SK-N-MC (cell line): ENCODE data around the gene B3GAT1.

Source experiments
- DNase-seq: peaks from one replicate; pipeline ENCODE4 v3.0.0-alpha.2; 2011; ENCODE audit warnings: low read depth, low spot score
- H3K27ac ChIP-seq: fragments of 200-600 bp; sonication (generic); 2 replicates; pipeline ENCODE4 v1.5.1; 2016; ENCODE audit warnings: mixed run types
- H3K36me3 ChIP-seq: fragments of 200-600 bp; sonication (generic); 2 replicates; pipeline ENCODE4 v1.6.1; 2017; ENCODE audit warnings: antibody characterized with exemption, low read length, mixed read lengths; ENCODE audit not compliant: insufficient read depth
- H3K4me3 ChIP-seq: fragments of 200-600 bp; sonication (generic); 2 replicates; pipeline ENCODE4 v1.5.1; 2016
- H3K9ac ChIP-seq: fragments of 200-600 bp; sonication (generic); 2 replicates; pipeline ENCODE4 v1.8.0; 2017; ENCODE audit warnings: mixed run types, mixed read lengths; ENCODE audit not compliant: insufficient read length
- H3K9me3 ChIP-seq: fragments of 200-600 bp; sonication (generic); 2 replicates; pipeline ENCODE4 v1.6.1; 2017; ENCODE audit warnings: low read depth, mild to moderate bottlenecking, antibody characterized with exemption, low read length, moderate library complexity, mixed read lengths
- EZH2 ChIP-seq: fragments of 200-600 bp; sonication (generic); IDR thresholded peaks from one replicate; pipeline ENCODE4 v1.6.1; 2017; ENCODE audit warnings: antibody characterized with exemption
- FOXP2 ChIP-seq: optimal IDR thresholded peaks from 2 replicates; pipeline ENCODE3; 2011; ENCODE audit warnings: mild to moderate bottlenecking, moderate library complexity; ENCODE audit not compliant: insufficient read depth; ENCODE audit errors: extremely low read length, control extremely low read depth
- POLR2AphosphoS5 ChIP-seq: IDR thresholded peaks from 2 replicates; pipeline ENCODE4 v1.6.1; 2012; ENCODE audit warnings: mild to moderate bottlenecking, low read depth, low read length, borderline replicate concordance

The B3GAT1 gene

GRCh38 chr11:134391656-134392055, 20.4 kb downstream of the B3GAT1 start:
- TF ChIP-seq EZH2 (no peak), FOXP2 (no peak), POLR2AphosphoS5 (no peak)
- no peak for DNase-seq
- H3K27ac ChIP-seq, result no peak overlapping the region
- H3K9me3 ChIP-seq, result no peaks in the 10 kb centered on the region
- H3K9ac ChIP-seq, result no peak overlapping the region
- H3K4me3 ChIP-seq, result no peak overlapping the region
- no peaks in the 10 kb centered on the region for H3K36me3 ChIP-seq

- no peak for DNase-seq
- no peak for TF ChIP-seq EZH2
- no peak for TF ChIP-seq FOXP2
- no peak for TF ChIP-seq POLR2AphosphoS5
- no peaks in the 10 kb centered on the region for H3K36me3 ChIP-seq
- no peak overlapping the region for H3K9ac ChIP-seq
- H3K4me3 ChIP-seq, result no peak overlapping the region
- no peak overlapping the region for H3K27ac ChIP-seq
- no peaks in the 10 kb centered on the region for H3K9me3 ChIP-seq
Observed at GRCh38 chr11:134390706-134391569, 21.1 kb downstream of the B3GAT1 start.

GRCh38 chr11:134389464-134390180, 22.4 kb downstream of the B3GAT1 start:
- Histone ChIP-seq H3K27ac (no peak overlapping the region), H3K4me3 (no peak overlapping the region), H3K36me3 (no peaks in the 10 kb centered on the region), H3K9ac (no peak overlapping the region), H3K9me3 (no peaks in the 10 kb centered on the region)
- TF ChIP-seq FOXP2, result no peak
- TF ChIP-seq POLR2AphosphoS5, result no peak
- TF ChIP-seq EZH2, result no peak
- no peak for DNase-seq

GRCh38 chr11:134388590-134388989, 23.5 kb downstream of the B3GAT1 start:
- DNase-seq, result no peak
- Histone ChIP-seq H3K4me3 (no peak overlapping the region), H3K27ac (no peak overlapping the region), H3K9me3 (no peaks in the 10 kb centered on the region), H3K36me3 (no peaks in the 10 kb centered on the region), H3K9ac (no peak overlapping the region)
- TF ChIP-seq FOXP2 (no peak), EZH2 (no peak), POLR2AphosphoS5 (no peak)

GRCh38 chr11:134387501-134387900, 24.5 kb downstream of the B3GAT1 start:
- TF ChIP-seq POLR2AphosphoS5 (no peak), FOXP2 (no peak), EZH2 (no peak)
- H3K9me3 ChIP-seq, result no peaks in the 10 kb centered on the region
- no peaks in the 10 kb centered on the region for H3K36me3 ChIP-seq
- DNase-seq, result no peak
- no peak overlapping the region for H3K27ac ChIP-seq
- no peak overlapping the region for H3K4me3 ChIP-seq
- no peak overlapping the region for H3K9ac ChIP-seq

GRCh38 chr11:134386945-134387344, 25.1 kb downstream of the B3GAT1 start:
- no peak for DNase-seq
- Histone ChIP-seq H3K9ac (no peak overlapping the region), H3K27ac (no peak overlapping the region), H3K9me3 (no peaks in the 10 kb centered on the region), H3K36me3 (no peaks in the 10 kb centered on the region), H3K4me3 (no peak overlapping the region)
- TF ChIP-seq POLR2AphosphoS5, result no peak
- TF ChIP-seq EZH2, result no peak
- TF ChIP-seq FOXP2, result no peak

- 0 out of 2 replicates have a peak overlapping the region, but pooled peaks have one; percentile 3 for H3K27ac ChIP-seq
- H3K36me3 ChIP-seq, result no peaks in the 10 kb centered on the region
- no peaks in the 10 kb centered on the region for H3K9me3 ChIP-seq
- H3K9ac ChIP-seq, result no peak overlapping the region
- peak; percentile 34 for DNase-seq
- H3K4me3 ChIP-seq, result peak overlapping the region; percentile 65
- no peak for TF ChIP-seq FOXP2
- TF ChIP-seq EZH2, result no peak
- TF ChIP-seq POLR2AphosphoS5, result no peak
Observed at GRCh38 chr11:134385774-134386565, 26.1 kb downstream of the B3GAT1 start.

GRCh38 chr11:134385171-134385570, 26.9 kb downstream of the B3GAT1 start:
- no peak overlapping the region for H3K9ac ChIP-seq
- H3K36me3 ChIP-seq, result no peaks in the 10 kb centered on the region
- no peak overlapping the region for H3K4me3 ChIP-seq
- TF ChIP-seq FOXP2, result no peak
- TF ChIP-seq POLR2AphosphoS5, result no peak
- TF ChIP-seq EZH2, result no peak
- H3K27ac ChIP-seq, result no peak overlapping the region
- no peaks in the 10 kb centered on the region for H3K9me3 ChIP-seq
- no peak for DNase-seq
